Measurements from ENCODE around the gene GJA3. TPM values are rescaled to one million over a fixed set of nuclear protein-coding genes. Genes with fewer than 3 reads are reported as not detected.

The GJA3 gene
- total and polyA plus RNA-seq, 2 donors (not counting 3 experiments of a cell fraction or from before 2014, with no cell fraction given) = not detected

GRCh38 chr13:20121159-20121525 lies 39.7 kb downstream of the GJA3 start:
- Histone ChIP-seq H3K9me3 (replicated peaks; ENCODE audit: control insufficient read depth, insufficient read depth, low read length) (no peaks in the 10 kb centered on the region), H4K20me1 (replicated peaks; ENCODE audit: control insufficient read depth, extremely low read depth, insufficient read depth, low read length) (no peaks in the 10 kb centered on the region), H2AFZ (ENCODE audit: low read depth, low read length) (no peak overlapping the region), H3K4me1 (ENCODE audit: control insufficient read depth, extremely low read depth, insufficient read depth, low read length) (peaks cover 2% of the 10 kb centered on the region), H3K27ac (ENCODE audit: insufficient read depth, low read depth, low read length) (no peak overlapping the region), H3K4me3 (replicated peaks in 1 of 3; ENCODE audit: insufficient read depth in 1 of 3, low read depth in 1 of 3, low read length in 3 of 3) (peak overlapping the region in 1 of 3 experiments; percentile 34), H3K79me2 (ENCODE audit: control insufficient read depth, insufficient read depth, low read length) (no peaks in the 10 kb centered on the region), H3K9ac (replicated peaks; ENCODE audit: extremely low read depth, insufficient read depth, low read length) (no peak overlapping the region), H3K27me3 (ENCODE audit: control insufficient read depth in 2 of 2, insufficient read depth in 2 of 2, low read length in 2 of 2) (peaks cover 1 to 16% of the 10 kb centered on the region in 2 experiments), H3K4me2 (ENCODE audit: insufficient read depth, low read length) (no peak overlapping the region), H3K9me1 (replicated peaks; ENCODE audit: control insufficient read depth, extremely low read depth, insufficient read depth, low read length) (no peaks in the 10 kb centered on the region), H3K36me3 (ENCODE audit: control insufficient read depth in 2 of 2, extremely low read depth in 1 of 2, insufficient read depth in 2 of 2, low read length in 2 of 2) (no peaks in the 10 kb centered on the region)
- dilution Hi-C loops (cut with MboI; ENCODE audit: extremely low pct_ligation_motif_present, low sequenced_read_pairs) = no loop called here
- DNase-seq (ENCODE audit: low read depth, low spot score) (no peak), FAIRE-seq (no peak)
- ChIA-PET POLR2A (no interaction called here), CTCF (no interaction called here)
- BruUV-seq (replicated peaks) = no TSS peak
- TF ChIP-seq EZH2 (IDR thresholded peaks at IDR 0.05; ENCODE audit: borderline replicate concordance, low read depth, low read length, severe bottlenecking) = no peak
- TF ChIP-seq MAX (IDR thresholded peaks at IDR 0.05; ENCODE audit: insufficient read depth, insufficient read length) = no peak
- no peak for TF ChIP-seq GATA2 (IDR thresholded peaks at IDR 0.05; ENCODE audit: insufficient read depth, insufficient read length, low read depth, low read length)
- TF ChIP-seq POLR2A (IDR thresholded peaks at IDR 0.05; ENCODE audit: low read depth, low read length) = no peak
- TF ChIP-seq POLR2AphosphoS5 (IDR thresholded peaks at IDR 0.05; ENCODE audit: insufficient read depth, low read depth, low read length) = no peak
- TF ChIP-seq FOS (IDR thresholded peaks at IDR 0.05; ENCODE audit: borderline replicate concordance, insufficient read depth, low read length) = no peak
- no peak for TF ChIP-seq MYC (IDR thresholded peaks at IDR 0.05; ENCODE audit: low read depth, low read length)
- TF ChIP-seq CTCF (IDR thresholded peaks at IDR 0.05; ENCODE audit: extremely low read depth in 1 of 2, insufficient read depth in 1 of 2, low read depth in 1 of 2, low read length in 2 of 2) = no peak
- no peak for TF ChIP-seq JUN (IDR thresholded peaks at IDR 0.05; ENCODE audit: borderline replicate concordance, insufficient read depth, insufficient read length, low read depth)
- intact Hi-C loops (cut with micrococcal nuclease) = no loop called here

Measured in endothelial cell of umbilical vein (primary cell).